Esophagus muscularis mucosa (tissue), 4 donors: Measurements from ENCODE around the gene ULK4.

Experiments used
- CTCF ChIP-seq, 3 experiments: fragments of 200-600 bp in 2 of 3; fragments of 450-650 bp in 1 of 3; sonication (generic) in 2 of 3; IDR thresholded peaks; one replicate each; pipeline ENCODE4 v1.5.1; 2017 to 2019; ENCODE audit warnings: antibody characterized with exemption in 3 of 3, mild to moderate bottlenecking in 2 of 3, moderate library complexity in 1 of 3
- EP300 ChIP-seq: sonication (generic); formaldehyde crosslinking; IDR thresholded peaks from one replicate; pipeline ENCODE4 v1.6.1; 2017; ENCODE audit warnings: antibody characterized with exemption
- POLR2A ChIP-seq: fragments of 450-650 bp; IDR thresholded peaks from one replicate; pipeline ENCODE4 v1.6.1; 2017; ENCODE audit warnings: antibody characterized with exemption, moderate library complexity, mild to moderate bottlenecking, low read depth
- POLR2AphosphoS5 ChIP-seq, 2 donors: sonication (generic); formaldehyde crosslinking; IDR thresholded peaks; one replicate each; pipeline ENCODE4 v1.6.1; 2017; ENCODE audit warnings: antibody characterized with exemption in 2 of 2

GRCh38 chr3:41334426-41334825 is 627.5 kb downstream of the ULK4 start:
- TF ChIP-seq CTCF (IDR thresholded peaks at IDR 0.05), result no peak
- TF ChIP-seq POLR2A, result no peak
- TF ChIP-seq EP300, result no peak
- TF ChIP-seq POLR2AphosphoS5 (IDR thresholded peaks at IDR 0.05), result no peak
